Endothelial cell (in vitro differentiated cells): ENCODE data around the gene GNG13. TPM values are rescaled to one million over a fixed set of nuclear protein-coding genes. Genes with fewer than 3 reads are reported as not detected.

Experiments used
- DNase-seq: peaks from one replicate; pipeline ENCODE4 v3.0.0; 2021; ENCODE audit warnings: low spot score
- H3K27ac Mint-ChIP-seq: one replicate; pipeline ENCODE4 v1.8.0; 2021; ENCODE audit warnings: mixed read lengths, inconsistent platforms; ENCODE audit not compliant: unreplicated experiment
- H3K27me3 Mint-ChIP-seq: one replicate; pipeline ENCODE4 v1.8.0; 2021; ENCODE audit warnings: mild to moderate bottlenecking, moderate library complexity, mixed read lengths, inconsistent platforms; ENCODE audit not compliant: unreplicated experiment
- H3K36me3 Mint-ChIP-seq: one replicate; pipeline ENCODE4 v1.8.0; 2021; ENCODE audit warnings: mild to moderate bottlenecking, low read depth, mixed read lengths, inconsistent platforms; ENCODE audit not compliant: unreplicated experiment
- H3K4me1 Mint-ChIP-seq: one replicate; pipeline ENCODE4 v1.8.0; 2021; ENCODE audit warnings: mild to moderate bottlenecking, mixed read lengths, inconsistent platforms; ENCODE audit not compliant: unreplicated experiment
- H3K4me3 Mint-ChIP-seq: one replicate; pipeline ENCODE4 v1.8.0; 2021; ENCODE audit warnings: mild to moderate bottlenecking, mixed read lengths, inconsistent platforms; ENCODE audit not compliant: unreplicated experiment
- H3K9me3 Mint-ChIP-seq: one replicate; pipeline ENCODE4 v1.8.0; 2021; ENCODE audit warnings: mixed read lengths, inconsistent platforms; ENCODE audit not compliant: unreplicated experiment
- CTCF ChIP-seq: fragments of 200-600 bp; sonication (generic); IDR thresholded peaks from one replicate; pipeline ENCODE4 v1.5.0; 2021; ENCODE audit warnings: antibody characterized with exemption; ENCODE audit not compliant: unreplicated experiment
- total RNA-seq: library from RNA; stranded (reverse); fragmentation: NEBNext Ultra II Directional; extraction: Animal tissue kit (Norgen Biotek cat#: 25700); gene quantifications from one replicate; pipeline ENCODE4 v1.2.1, GENCODE V29; 2021; ENCODE audit not compliant: unreplicated experiment

GNG13 gene
- total RNA-seq, 1 donor from 2014 or later = not detected

GRCh38 chr16:813204-813915, 12.8 kb upstream of the GNG13 start:
- Mint-ChIP-seq H3K4me1 (peaks cover 6% of the 10 kb centered on the region), H3K9me3 (no peaks in the 10 kb centered on the region), H3K27me3 (peaks cover 6% of the 10 kb centered on the region), H3K27ac (no peak overlapping the region), H3K36me3 (no peaks in the 10 kb centered on the region), H3K4me3 (no peak overlapping the region)
- peak; percentile 81 for DNase-seq
- TF ChIP-seq CTCF = peak; percentile 60

GRCh38 chr16:808085-808386, 7.5 kb upstream of the GNG13 start:
- Mint-ChIP-seq H3K4me3 (peak overlapping the region; percentile 96), H3K27ac (peak overlapping the region; percentile 85), H3K36me3 (no peaks in the 10 kb centered on the region), H3K27me3 (peaks cover 13% of the 10 kb centered on the region), H3K4me1 (peaks cover 11% of the 10 kb centered on the region), H3K9me3 (no peaks in the 10 kb centered on the region)
- no peak for DNase-seq
- no peak for TF ChIP-seq CTCF

- no peaks in the 10 kb centered on the region for H3K36me3 Mint-ChIP-seq
- H3K4me3 Mint-ChIP-seq = peak overlapping the region; percentile 96
- peaks cover 10% of the 10 kb centered on the region for H3K27me3 Mint-ChIP-seq
- no peak for TF ChIP-seq CTCF
- H3K4me1 Mint-ChIP-seq = peaks cover 11% of the 10 kb centered on the region
- no peaks in the 10 kb centered on the region for H3K9me3 Mint-ChIP-seq
- peak; percentile 94 for DNase-seq
- H3K27ac Mint-ChIP-seq = peak overlapping the region; percentile 85
Observed at GRCh38 chr16:807347-808084, 7.0 kb upstream of the GNG13 start.

GRCh38 chr16:805474-805873, 4.9 kb upstream of the GNG13 start:
- no peaks in the 10 kb centered on the region for H3K9me3 Mint-ChIP-seq
- H3K27ac Mint-ChIP-seq = no peak overlapping the region
- peaks cover 11% of the 10 kb centered on the region for H3K4me1 Mint-ChIP-seq
- no peak for TF ChIP-seq CTCF
- H3K36me3 Mint-ChIP-seq = no peaks in the 10 kb centered on the region
- H3K27me3 Mint-ChIP-seq = peaks cover 10% of the 10 kb centered on the region
- no peak for DNase-seq
- H3K4me3 Mint-ChIP-seq = no peak overlapping the region
